Measurements from ENCODE around the gene UNC80.

Gene UNC80

DNA sequence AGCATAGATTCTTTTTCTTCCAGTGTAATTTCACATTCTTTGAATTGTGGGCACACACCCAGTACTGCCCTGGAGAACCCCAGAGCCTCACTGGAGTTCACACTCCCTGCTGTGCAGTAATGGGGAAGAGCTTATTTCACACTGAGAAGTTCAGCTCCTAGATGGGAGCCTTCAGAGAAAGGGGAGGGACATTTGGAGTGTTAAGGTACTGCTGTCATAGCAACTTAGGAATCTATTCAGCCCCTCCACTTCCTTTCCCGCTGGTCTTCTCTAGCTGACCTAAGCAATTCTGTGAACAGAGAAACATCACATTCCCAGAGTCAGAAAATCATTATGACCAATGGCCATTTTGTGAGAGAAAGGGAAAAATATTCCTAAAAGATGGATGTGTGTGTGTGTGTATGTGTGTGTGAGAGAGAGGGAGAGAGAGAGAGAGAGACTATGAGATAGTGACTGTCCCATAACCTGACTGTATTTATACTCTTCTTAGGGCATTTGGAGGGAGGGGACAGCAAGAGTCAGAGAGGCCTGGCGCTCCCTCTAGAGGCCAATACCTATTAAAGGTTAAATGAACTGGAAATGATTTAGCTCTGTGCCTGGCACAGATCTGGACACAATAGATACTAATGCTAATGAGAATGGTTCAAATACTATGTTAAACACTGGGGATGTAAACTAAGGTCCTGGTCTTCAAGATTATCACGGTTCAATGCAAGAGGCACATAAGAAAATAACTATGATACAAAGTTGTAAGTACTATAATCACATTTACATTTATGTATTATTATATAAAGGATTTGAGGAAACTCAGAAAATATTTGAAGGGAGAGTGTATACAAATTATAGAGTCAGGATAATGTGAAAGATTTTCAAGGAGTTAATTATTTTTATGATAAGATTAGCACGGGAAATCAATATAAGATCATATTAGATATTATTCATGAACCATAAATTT is 189.3 kb downstream of the UNC80 start:
- Histone ChIP-seq H3K27ac (no peak overlapping the region), H3K36me3 (replicated peaks) (no peaks in the 10 kb centered on the region), H3K27me3 (replicated peaks) (no peaks in the 10 kb centered on the region), H3K4me3 (ENCODE audit: low read depth, low read length) (no peak overlapping the region)
- TF ChIP-seq, protein P1, sequence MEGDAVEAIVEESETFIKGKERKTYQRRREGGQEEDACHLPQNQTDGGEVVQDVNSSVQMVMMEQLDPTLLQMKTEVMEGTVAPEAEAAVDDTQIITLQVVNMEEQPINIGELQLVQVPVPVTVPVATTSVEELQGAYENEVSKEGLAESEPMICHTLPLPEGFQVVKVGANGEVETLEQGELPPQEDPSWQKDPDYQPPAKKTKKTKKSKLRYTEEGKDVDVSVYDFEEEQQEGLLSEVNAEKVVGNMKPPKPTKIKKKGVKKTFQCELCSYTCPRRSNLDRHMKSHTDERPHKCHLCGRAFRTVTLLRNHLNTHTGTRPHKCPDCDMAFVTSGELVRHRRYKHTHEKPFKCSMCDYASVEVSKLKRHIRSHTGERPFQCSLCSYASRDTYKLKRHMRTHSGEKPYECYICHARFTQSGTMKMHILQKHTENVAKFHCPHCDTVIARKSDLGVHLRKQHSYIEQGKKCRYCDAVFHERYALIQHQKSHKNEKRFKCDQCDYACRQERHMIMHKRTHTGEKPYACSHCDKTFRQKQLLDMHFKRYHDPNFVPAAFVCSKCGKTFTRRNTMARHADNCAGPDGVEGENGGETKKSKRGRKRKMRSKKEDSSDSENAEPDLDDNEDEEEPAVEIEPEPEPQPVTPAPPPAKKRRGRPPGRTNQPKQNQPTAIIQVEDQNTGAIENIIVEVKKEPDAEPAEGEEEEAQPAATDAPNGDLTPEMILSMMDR (IDR thresholded peaks at IDR 0.05; ENCODE audit: low read depth, low read length, missing control alignments), result peak; percentile 82
- DNase-seq, result peak; percentile 56
- in situ Hi-C loops (cut with HindIII; ENCODE audit: low pct_ligation_motif_present, low sequenced_read_pairs), result no loop called here

DNA sequence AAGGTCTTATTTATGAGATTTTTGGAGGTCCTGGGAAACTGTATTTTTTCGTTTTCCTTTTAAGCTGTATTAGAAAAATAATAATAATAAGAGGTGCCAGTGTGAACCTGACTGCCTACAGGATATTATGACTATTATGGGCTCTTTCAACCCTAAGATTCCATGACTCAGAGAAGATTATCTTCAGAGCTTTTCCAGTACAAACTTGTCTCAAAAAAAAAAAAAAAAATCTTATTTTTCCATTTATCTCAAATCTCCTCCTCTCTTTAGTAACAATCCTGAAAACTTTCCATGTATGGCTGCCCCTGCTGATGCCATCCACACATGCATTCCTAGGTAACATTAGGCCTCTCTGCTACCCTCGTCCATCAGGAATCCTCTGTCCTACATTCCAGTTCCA is 194.1 kb downstream of the UNC80 start:
- no peak for DNase-seq
- no peaks in the 10 kb centered on the region for H3K27me3 ChIP-seq (replicated peaks)
- in situ Hi-C loops (cut with HindIII; ENCODE audit: low pct_ligation_motif_present, low sequenced_read_pairs), result no loop called here
- no peaks in the 10 kb centered on the region for H3K36me3 ChIP-seq (replicated peaks)
- TF ChIP-seq, protein P1 (IDR thresholded peaks at IDR 0.05; ENCODE audit: low read depth, low read length, missing control alignments), result no peak
- no peak overlapping the region for H3K27ac ChIP-seq
- H3K4me3 ChIP-seq (ENCODE audit: low read depth, low read length), result no peak overlapping the region

- in situ Hi-C loops (cut with HindIII; ENCODE audit: low pct_ligation_motif_present, low sequenced_read_pairs), result loop anchor here (10.0 kb wide), 1 partner anchor 225 kb away; no protein-coding TSS in a partner anchor
- no peaks in the 10 kb centered on the region for H3K36me3 ChIP-seq (replicated peaks)
- TF ChIP-seq, protein P1 (IDR thresholded peaks at IDR 0.05; ENCODE audit: low read depth, low read length, missing control alignments), result no peak
These were observed 198.1 kb downstream of the UNC80 start for GRCh38 chr2:209969692-209970091.

DNA sequence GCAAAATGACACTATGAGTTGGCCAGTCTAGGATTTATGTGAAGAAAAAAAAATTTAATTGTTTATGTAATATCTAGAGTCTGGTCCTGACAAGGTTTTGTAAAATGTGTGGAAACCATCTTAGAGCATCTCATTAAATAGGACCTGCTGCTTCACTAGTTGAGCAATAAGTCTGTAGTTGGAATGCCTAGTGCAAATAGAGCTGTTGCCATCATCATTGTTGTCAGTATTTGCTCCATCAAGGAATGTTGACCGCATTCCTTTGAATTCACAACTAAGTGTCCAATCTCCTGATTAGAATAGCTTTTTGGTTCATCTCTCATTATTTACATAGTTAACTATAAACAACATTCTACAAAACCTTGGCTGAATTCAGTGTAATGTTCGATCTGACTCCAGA is 198.6 kb downstream of the UNC80 start:
- TF ChIP-seq, protein P1 (IDR thresholded peaks at IDR 0.05; ENCODE audit: low read depth, low read length, missing control alignments), result no peak
- Histone ChIP-seq H3K27me3 (replicated peaks) (no peaks in the 10 kb centered on the region), H3K27ac (no peak overlapping the region), H3K36me3 (replicated peaks) (no peaks in the 10 kb centered on the region), H3K4me3 (ENCODE audit: low read depth, low read length) (no peak overlapping the region)
- in situ Hi-C loops (cut with HindIII; ENCODE audit: low pct_ligation_motif_present, low sequenced_read_pairs), result loop anchor here (10.0 kb wide), 1 partner anchor 225 kb away; no protein-coding TSS in a partner anchor
- DNase-seq, result no peak

More at GRCh38 chr2:209969692-209970091, 198.1 kb downstream of the UNC80 start:
- DNase-seq, result no peak
- no peaks in the 10 kb centered on the region for H3K27me3 ChIP-seq (replicated peaks)
- no peak overlapping the region for H3K4me3 ChIP-seq (ENCODE audit: low read depth, low read length)
- H3K27ac ChIP-seq, result no peak overlapping the region

DNA sequence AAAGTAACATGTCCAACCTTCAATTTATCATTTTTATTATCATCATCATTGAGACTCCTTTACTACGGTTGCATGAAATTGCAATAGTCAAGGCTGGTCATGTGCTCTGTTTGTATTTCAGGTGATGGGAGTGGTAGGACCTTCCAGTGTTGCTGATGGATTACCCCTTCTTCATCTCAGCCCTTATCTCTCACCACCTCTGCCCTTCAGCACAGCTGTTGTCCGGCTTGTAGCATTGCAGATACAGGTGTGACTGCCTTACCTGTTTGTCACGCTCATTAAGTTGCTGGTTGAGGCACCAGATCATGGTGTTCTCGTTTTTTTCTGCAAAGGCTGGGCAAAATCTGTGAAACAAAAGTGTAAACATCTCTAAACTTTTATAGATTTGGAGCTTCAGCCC is 199.1 kb downstream of the UNC80 start:
- Histone ChIP-seq H3K27me3 (replicated peaks) (no peaks in the 10 kb centered on the region), H3K27ac (no peak overlapping the region), H3K4me3 (ENCODE audit: low read depth, low read length) (no peak overlapping the region), H3K36me3 (replicated peaks) (no peaks in the 10 kb centered on the region)
- in situ Hi-C loops (cut with HindIII; ENCODE audit: low pct_ligation_motif_present, low sequenced_read_pairs), result loop anchor here (10.0 kb wide), 1 partner anchor 224 kb away; no protein-coding TSS in a partner anchor
- no peak for DNase-seq
- TF ChIP-seq, protein P1 (IDR thresholded peaks at IDR 0.05; ENCODE audit: low read depth, low read length, missing control alignments), result no peak

Measured in brain microvascular endothelial cell (primary cell).